C1 segment of cervical spinal cord (tissue), 14 donors: ENCODE measurements around the gene SORCS2.

Source experiments
- DNase-seq, 14 donors: peaks; one replicate each; lab custom pipeline; 2025; lab: John Stamatoyannopoulos, UW

Gene SORCS2

GRCh38 chr4:7785017-7785416 is 592.7 kb downstream of the SORCS2 start:
- DNase-seq: no peak

- no peak for DNase-seq
These were observed 593.7 kb downstream of the SORCS2 start for GRCh38 chr4:7786040-7786439.

- no peak for DNase-seq
These were observed 594.2 kb downstream of the SORCS2 start for GRCh38 chr4:7786517-7786916.

- DNase-seq: no peak
These were observed 594.7 kb downstream of the SORCS2 start for GRCh38 chr4:7787067-7787466.

- no peak for DNase-seq
These were observed 595.4 kb downstream of the SORCS2 start for GRCh38 chr4:7787681-7788141.

- no peak for DNase-seq
These were observed 595.9 kb downstream of the SORCS2 start for GRCh38 chr4:7788193-7788592.

GRCh38 chr4:7788694-7789425 is 596.5 kb downstream of the SORCS2 start:
- DNase-seq: no peak

- DNase-seq: no peak
These were observed 597.7 kb downstream of the SORCS2 start for GRCh38 chr4:7790023-7790422.

- no peak for DNase-seq
These were observed 598.7 kb downstream of the SORCS2 start for GRCh38 chr4:7790999-7791398.
